IPS-11a (cell line): ENCODE results near the gene ZNF558.
A peak's percentile ranks its signal among the peaks of the same experiment; 100 is the strongest.

Experiments
- H3K4me3 ChIP-seq: one replicate; pipeline ENCODE4 v1.5.1; 2013; ENCODE audit warnings: low read depth, low read length, control low read depth

The ZNF558 gene

GRCh38 chr19:8832132-8833021 is at the start of gene ZNF558, which contains the start of gene MBD3L1:
ZNF558 (minus strand) TSS chr19:8832304; CDS start chr19:8822659, 9,645 bp downstream.
MBD3L1 (plus strand) TSS chr19:8832377; CDS start chr19:8842679, 10,302 bp downstream.
- peak within 1 kb of the TSS; percentile 78 for H3K4me3 ChIP-seq

GRCh38 chr19:8881512-8881911 is 49.4 kb upstream of the ZNF558 start:
- no peak overlapping the region for H3K4me3 ChIP-seq

- no peak overlapping the region for H3K4me3 ChIP-seq
Observed at GRCh38 chr19:8880868-8881488, 48.9 kb upstream of the ZNF558 start.

GRCh38 chr19:8877854-8878705 is 46.0 kb upstream of the ZNF558 start:
- no peak overlapping the region for H3K4me3 ChIP-seq

GRCh38 chr19:8866344-8866743 is 34.2 kb upstream of the ZNF558 start:
- no peak overlapping the region for H3K4me3 ChIP-seq

- no peak overlapping the region for H3K4me3 ChIP-seq
Observed at GRCh38 chr19:8858260-8858659, 26.2 kb upstream of the ZNF558 start.

- no peak overlapping the region for H3K4me3 ChIP-seq
Observed at GRCh38 chr19:8850488-8850887, 18.4 kb upstream of the ZNF558 start.

GRCh38 chr19:8849232-8849631 is 17.1 kb upstream of the ZNF558 start:
- no peak overlapping the region for H3K4me3 ChIP-seq

- H3K4me3 ChIP-seq: no peak overlapping the region
Observed at GRCh38 chr19:8846819-8847218, 14.7 kb upstream of the ZNF558 start.

GRCh38 chr19:8840708-8841107 is 8.6 kb upstream of the ZNF558 start:
- H3K4me3 ChIP-seq: no peak overlapping the region

GRCh38 chr19:8835877-8836276 is 3.8 kb upstream of the ZNF558 start:
- H3K4me3 ChIP-seq: no peak overlapping the region

- H3K4me3 ChIP-seq: no peak overlapping the region
Observed at GRCh38 chr19:8835446-8835845, 3.3 kb upstream of the ZNF558 start.

- peak overlapping the region; percentile 78 for H3K4me3 ChIP-seq
Observed at GRCh38 chr19:8831832-8832131, 322 bp downstream of the ZNF558 start.

- peak overlapping the region; percentile 78 for H3K4me3 ChIP-seq
Observed at GRCh38 chr19:8831373-8831772, 731 bp downstream of the ZNF558 start.

- no peak overlapping the region for H3K4me3 ChIP-seq
Observed at GRCh38 chr19:8827277-8827676, 4.8 kb downstream of the ZNF558 start.

GRCh38 chr19:8826371-8826770 is 5.7 kb downstream of the ZNF558 start:
- H3K4me3 ChIP-seq: no peak overlapping the region

GRCh38 chr19:8821748-8822241 is 10.3 kb downstream of the ZNF558 start:
- H3K4me3 ChIP-seq: no peak overlapping the region

- H3K4me3 ChIP-seq: no peak overlapping the region
Observed at GRCh38 chr19:8820234-8820633, 11.9 kb downstream of the ZNF558 start.

- no peak overlapping the region for H3K4me3 ChIP-seq
Observed at GRCh38 chr19:8815780-8816179, 16.3 kb downstream of the ZNF558 start.

GRCh38 chr19:8814176-8814575 is 17.9 kb downstream of the ZNF558 start:
- no peak overlapping the region for H3K4me3 ChIP-seq
